ENCODE results near the gene APCDD1.
"Not testable (repeated sequence)": the region's sequence is repeated elsewhere in the genome, so short reads cannot be mapped to it uniquely, and the experiment has no call there.

APCDD1 gene

DNA sequence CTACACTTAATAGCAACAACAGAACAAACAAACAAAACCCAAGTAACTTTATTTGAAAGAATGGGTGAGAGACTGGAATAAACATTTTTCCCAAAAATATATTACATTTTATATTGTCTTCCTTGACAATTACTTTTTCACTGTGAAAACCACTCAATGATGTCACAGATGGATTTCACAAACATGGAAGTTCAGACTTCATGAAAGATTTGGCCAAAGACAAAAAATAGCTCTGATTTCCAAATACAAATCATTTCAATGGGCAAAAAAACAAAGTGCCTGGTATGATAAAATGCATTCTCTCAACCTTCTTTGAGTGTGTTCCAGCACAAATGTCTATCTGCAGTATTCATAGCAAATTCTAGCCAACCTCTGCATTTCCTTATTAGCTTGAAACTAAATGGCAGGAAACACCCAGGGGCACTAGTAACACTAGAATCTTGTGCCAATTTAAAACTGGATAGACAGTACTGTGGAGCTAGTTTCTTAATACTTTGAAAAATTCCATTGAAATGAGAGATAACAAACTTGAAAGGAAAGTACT lies 42.8 kb downstream of the APCDD1 start:
- DNase-seq, result no peak

- no peak for DNase-seq
Measured at GRCh38 chr18:10499230-10499629, 44.8 kb downstream of the APCDD1 start.

DNA sequence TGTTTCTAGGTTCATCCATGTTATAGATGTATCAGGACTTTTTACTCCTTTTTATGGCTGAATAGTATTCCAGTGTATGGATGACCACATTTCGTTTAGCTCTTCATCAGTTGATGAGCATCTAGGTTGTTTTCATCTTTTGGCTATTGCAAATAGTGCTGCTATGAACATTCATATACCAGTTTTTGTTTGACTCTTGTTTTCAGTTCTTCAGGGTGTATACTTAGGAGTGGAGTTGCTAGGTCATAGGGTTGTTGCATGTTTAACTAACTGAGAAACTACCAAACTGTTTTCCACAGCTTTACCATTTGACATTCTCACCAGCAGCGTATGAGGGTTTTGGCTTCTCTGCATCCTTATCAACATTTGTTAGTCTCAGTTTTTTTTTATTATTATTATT lies 45.6 kb downstream of the APCDD1 start:
- DNase-seq, result no peak

GRCh38 chr18:10504723-10505122 lies 50.3 kb downstream of the APCDD1 start:
- no peak for DNase-seq

- not testable (repeated sequence) for DNase-seq
Measured at GRCh38 chr18:10505892-10506291, 51.5 kb downstream of the APCDD1 start.

DNA sequence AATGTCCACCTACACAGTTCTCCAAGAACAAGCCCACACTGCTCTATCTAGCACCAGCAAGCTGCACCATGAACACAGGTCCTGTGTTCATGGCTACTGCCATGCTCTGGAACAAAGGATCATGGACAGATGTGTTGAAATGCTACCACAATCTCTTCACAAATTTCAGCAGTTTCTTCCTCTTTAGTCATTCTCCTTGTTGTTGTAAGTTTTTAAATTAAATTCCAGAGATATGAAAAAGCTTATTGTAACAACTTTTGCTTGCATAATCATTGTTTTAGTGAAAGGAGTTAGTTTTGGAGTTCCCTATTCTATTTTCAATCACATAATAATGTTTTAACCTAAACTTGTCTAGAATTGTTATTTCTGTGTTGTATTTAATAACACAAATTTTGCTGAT lies 54.2 kb downstream of the APCDD1 start:
- DNase-seq, result no peak

DNA sequence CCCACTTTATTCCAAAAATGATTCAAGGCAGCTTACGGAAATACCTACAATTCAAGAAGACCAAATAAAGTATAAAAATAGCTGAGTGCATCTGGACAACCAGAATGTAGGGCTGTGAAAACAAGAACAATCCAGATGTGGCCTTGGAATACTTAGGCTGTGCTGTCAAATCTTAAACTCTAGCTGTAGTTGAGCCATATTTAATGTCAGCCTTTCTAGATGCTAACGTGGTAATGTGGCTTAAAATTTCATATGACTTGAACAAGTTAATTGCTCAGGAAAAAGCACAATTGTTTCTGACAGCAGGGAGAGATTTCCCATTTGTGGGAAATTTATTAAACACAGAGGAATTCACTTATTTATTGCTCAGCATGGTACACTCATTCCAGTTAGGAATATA lies 56.8 kb downstream of the APCDD1 start:
- DNase-seq, result no peak

- DNase-seq, result no peak
Measured at GRCh38 chr18:10514082-10514481, 59.6 kb downstream of the APCDD1 start.

GRCh38 chr18:10514601-10515000 lies 60.2 kb downstream of the APCDD1 start:
- DNase-seq, result no peak

- DNase-seq, result no peak
Measured at GRCh38 chr18:10515456-10515855, 61.0 kb downstream of the APCDD1 start.

GRCh38 chr18:10516078-10516477 lies 61.6 kb downstream of the APCDD1 start:
- no peak for DNase-seq

DNA sequence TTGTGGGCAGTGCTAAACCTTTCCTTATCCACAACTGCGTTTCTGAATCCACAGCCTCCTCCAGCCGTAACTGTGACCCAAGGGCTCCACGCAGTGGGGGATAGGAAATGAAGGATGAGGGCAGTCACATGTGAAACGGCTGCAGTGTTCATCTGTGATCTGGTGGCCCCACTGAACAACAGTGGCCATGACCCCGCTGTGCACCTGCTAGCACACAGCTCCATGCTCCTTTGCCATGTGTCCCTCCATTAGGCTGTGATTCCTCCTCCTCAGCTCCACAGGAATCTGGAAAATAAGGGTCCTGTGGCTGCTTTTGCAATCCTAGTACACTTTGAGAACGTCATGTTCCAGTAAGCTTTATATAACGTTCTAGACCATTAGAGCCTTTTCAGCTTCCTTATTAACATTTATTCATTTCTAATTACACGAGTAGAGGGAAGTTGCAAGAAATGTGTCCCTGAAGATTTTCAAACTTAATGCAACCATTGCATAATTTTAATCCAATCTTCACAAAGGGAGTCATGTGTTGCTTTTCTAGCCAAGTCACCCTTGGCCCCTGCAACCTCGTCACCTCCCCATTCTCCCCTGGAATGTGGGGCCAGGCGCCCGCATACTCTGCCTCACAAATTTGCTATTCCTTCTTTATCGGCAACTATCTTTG lies 64.3 kb downstream of the APCDD1 start:
- DNase-seq, result no peak

- no peak for DNase-seq
Measured at GRCh38 chr18:10519366-10519765, 64.9 kb downstream of the APCDD1 start.

DNA sequence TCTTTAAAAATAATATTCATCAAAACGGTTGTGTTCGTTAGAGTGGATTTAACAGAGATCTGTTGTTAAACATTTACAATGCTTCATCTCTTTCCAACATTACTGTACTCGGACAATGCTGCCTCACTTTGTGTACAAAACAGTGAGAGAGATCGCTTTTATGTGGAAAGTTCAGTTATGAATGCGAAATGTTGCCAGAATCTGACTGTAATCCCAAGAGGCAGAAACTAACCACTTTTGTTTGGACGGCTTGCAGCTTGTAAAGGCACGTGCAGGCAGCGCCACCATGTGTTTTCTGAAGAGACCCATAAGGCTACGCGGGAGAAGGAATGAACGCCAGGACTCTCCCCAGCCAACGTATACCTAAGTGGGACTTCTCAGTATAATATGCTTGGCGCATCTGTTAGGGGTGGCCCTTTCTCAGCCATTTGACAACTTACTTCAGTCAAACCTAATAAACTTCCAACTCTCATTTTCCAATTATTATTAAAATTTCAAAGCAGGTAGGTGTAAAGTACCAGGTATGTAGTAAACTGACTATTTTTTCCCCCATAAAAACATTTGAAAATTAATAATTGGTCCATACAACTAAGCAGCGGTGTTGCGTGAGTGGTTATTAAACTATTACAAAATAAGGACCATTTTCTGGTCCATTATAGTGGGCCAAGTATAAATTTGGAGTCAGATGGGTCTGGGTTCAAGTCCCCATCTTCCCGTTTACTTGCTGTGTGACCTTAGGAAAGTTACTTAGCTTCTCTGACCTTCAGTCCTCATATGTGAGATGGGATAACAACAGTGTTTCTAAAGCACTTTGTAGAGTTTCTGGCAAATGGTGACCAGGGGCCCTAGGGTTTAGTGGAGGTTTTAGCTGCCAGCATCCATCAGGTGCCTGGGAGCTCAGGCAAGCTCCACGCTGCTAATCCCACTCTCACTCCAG lies 65.8 kb downstream of the APCDD1 start:
- DNase-seq, result peak; percentile 62

DNA sequence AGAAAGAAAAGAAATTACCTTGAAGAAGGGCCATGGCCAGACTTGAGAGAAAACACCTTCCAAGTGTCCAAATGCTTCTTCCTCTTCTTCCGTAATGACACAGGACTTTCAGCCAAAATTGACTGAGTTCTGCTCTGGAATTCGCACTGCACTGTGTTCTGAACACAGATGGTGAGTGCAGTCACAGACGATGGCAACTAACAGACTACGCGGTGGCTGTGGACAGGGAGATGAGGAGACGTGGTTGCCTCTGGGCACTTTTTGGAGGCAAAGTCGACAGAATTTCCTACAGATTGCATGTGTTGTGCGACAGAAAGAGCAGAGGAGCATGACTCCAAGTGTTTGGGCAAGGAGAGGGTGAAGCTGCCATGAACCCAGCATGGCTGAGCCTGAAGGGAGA lies 67.1 kb downstream of the APCDD1 start:
- no peak for DNase-seq

- no peak for DNase-seq
Measured at GRCh38 chr18:10522574-10522973, 68.1 kb downstream of the APCDD1 start.

DNA sequence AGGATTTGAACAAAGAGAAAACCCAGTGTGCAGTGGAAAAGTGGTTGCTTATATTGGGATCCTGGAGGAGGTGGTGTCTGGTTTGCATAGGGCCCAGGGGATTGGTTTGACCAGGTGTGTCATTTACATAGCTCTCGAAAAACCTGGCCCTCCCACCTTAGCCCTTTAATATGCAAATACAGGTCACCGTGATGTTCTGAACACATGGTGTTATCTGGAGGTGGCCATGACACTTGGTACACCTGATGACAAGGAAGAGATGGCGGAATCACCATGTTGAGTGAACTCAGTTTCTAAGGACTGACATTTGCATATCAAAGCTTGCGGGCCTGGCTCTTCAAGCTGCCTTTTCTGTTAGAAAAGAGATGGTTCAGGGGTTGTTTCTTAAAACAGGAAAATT lies 69.1 kb downstream of the APCDD1 start:
- no peak for DNase-seq

DNA sequence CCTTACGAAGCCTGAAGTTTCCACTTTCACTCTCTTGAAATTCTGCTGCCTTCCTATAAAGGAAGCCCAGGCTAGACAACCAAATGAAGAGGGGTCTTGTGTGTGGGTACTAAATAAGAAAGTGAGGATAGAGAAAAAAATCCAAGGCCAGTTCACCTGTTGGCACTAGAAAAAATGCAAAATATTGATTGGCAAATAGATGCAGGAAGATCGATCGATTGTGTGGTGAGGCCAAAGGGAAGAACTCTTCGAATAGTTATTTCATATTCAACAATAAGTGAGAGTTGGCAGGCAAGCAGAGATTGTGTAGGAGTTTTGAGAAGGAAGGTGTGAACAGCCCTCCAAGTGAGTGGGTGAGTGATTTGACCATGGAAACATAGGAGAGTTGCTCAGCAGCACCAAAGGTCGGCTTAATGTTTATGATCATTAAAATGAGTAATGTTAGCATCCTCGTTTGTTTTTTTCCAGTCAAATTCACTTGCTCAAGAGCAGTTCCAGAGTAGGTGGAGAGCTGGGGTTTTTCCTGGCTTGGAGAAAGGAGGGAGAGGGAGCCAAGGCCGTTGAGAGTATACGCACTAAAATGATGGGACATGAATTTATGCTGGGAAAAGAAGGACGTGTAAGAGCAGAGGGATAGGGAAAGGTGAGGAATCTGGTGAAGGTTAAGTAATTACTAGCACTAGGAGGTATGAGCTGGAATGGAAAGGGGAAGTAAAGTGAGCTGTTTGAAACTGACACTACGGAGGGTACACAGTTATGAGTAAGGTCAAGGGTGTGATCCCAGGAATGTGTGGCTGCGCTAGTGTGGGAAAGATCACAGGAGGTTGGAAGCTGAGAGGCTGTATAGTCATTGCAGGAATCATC lies 70.3 kb downstream of the APCDD1 start:
- no peak for DNase-seq

- DNase-seq, result no peak
Measured at GRCh38 chr18:10525371-10525691, 70.9 kb downstream of the APCDD1 start.

- DNase-seq, result peak; percentile 94
Measured at GRCh38 chr18:10525697-10526560, 71.5 kb downstream of the APCDD1 start, which contains the start of gene NAPG. TSS of gene NAPG (plus strand) at chr18:10526027. CDS start at chr18:10526103, 76 bp downstream.

DNA sequence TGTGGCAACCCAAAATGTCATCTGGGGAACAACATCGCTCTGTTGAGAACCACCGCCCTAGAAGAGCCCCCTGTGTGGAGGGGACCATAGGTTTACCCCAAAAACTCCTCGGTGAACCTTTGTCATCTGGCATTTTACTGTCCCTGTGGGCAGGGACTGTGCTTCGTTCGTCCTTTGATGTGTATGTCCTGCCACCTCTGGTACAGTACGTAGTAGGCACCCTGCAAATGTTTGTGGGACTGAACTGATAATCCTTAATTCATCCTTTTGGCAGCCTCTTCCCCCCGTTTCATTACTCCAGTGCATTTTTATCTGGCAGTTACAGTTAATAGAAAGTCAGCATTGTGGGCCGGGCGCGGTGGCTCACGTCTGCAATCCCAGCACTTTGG lies 72.1 kb downstream of the APCDD1 start:
- no peak for DNase-seq

GRCh38 chr18:10528439-10528838 lies 74.0 kb downstream of the APCDD1 start:
- DNase-seq, result no peak
